ENCODE data around the gene C6orf89. TPM values are rescaled to one million over a fixed set of nuclear protein-coding genes. Genes with fewer than 3 reads are reported as not detected.

C6orf89 gene
- total RNA-seq, 1 experiment from 2014 or later: 11.8 TPM

GRCh38 chr6:36847991-36848390 is 37.8 kb upstream of the C6orf89 start:
- no peak overlapping the region for H4K5ac ChIP-seq (ENCODE audit: insufficient read length, low read depth, low read length)
- Mint-ChIP-seq H3K4me1 (peaks cover 28 to 36% of the 10 kb centered on the region in 2 experiments), H3K4me3 (no peak overlapping the region), H3K27ac (no peak overlapping the region), H3K36me3 (ENCODE audit: insufficient read depth in 1 of 3, low read depth in 3 of 3) (peaks cover under 1 to 7% (median 5%) of the 10 kb centered on the region in 3 experiments; a peak in 4 of 7 replicates), H3K9me3 (no peaks in the 10 kb centered on the region), H3K27me3 (ENCODE audit: low read depth) (peaks cover 10% of the 10 kb centered on the region)
- no peak overlapping the region for H3K18ac ChIP-seq (ENCODE audit: insufficient read length, low read depth, low read length)
- H2AFZ ChIP-seq (ENCODE audit: low read length): no peak overlapping the region
- no peak overlapping the region for H2BK15ac ChIP-seq (ENCODE audit: low read depth, low read length)
- no peak overlapping the region for H2BK120ac ChIP-seq (ENCODE audit: low read depth, low read length, poor library complexity, severe bottlenecking)
- no peaks in the 10 kb centered on the region for H3K79me2 ChIP-seq (ENCODE audit: insufficient read depth, low read length)
- H3K23ac ChIP-seq (ENCODE audit: insufficient read length, low read depth, low read length): no peak overlapping the region
- no peak overlapping the region for H4K91ac ChIP-seq (ENCODE audit: insufficient read length, low read depth, low read length)
- no peak for TF ChIP-seq CTCF (conservative IDR thresholded peaks at IDR 0.05)
- no peaks in the 10 kb centered on the region for H3K9me3 ChIP-seq (ENCODE audit: control insufficient read depth, low read depth, low read length)
- H3K4me2 ChIP-seq (ENCODE audit: insufficient read depth, insufficient read length, low read length): no peak overlapping the region
- H3K23me2 ChIP-seq (ENCODE audit: insufficient read length, low read depth, low read length, poor library complexity, severe bottlenecking): peaks cover 4% of the 10 kb centered on the region
- no peak overlapping the region for H3K9ac ChIP-seq (ENCODE audit: extremely low read depth, insufficient read length, low read length)
- DNase-seq: no peak
- no peak overlapping the region for H4K8ac ChIP-seq (replicated peaks; ENCODE audit: insufficient read length, low read depth, low read length)
- no peak overlapping the region for H2BK12ac ChIP-seq (ENCODE audit: insufficient read length, low read depth, low read length)
- no peak overlapping the region for H3K56ac ChIP-seq (ENCODE audit: insufficient read length, low read depth, low read length)
- H3K27ac ChIP-seq (ENCODE audit: insufficient read length, low read depth, low read length): no peak overlapping the region
- H3K4ac ChIP-seq (ENCODE audit: low read depth, low read length): no peak overlapping the region
- H3K27me3 ChIP-seq (ENCODE audit: insufficient read depth, low read length): no peaks in the 10 kb centered on the region
- H2BK5ac ChIP-seq (ENCODE audit: insufficient read length, low read length): no peak overlapping the region
- no peaks in the 10 kb centered on the region; the same call in 1 of the 2 replicates for H3K4me1 ChIP-seq (ENCODE audit: insufficient read depth, low read length)
- H3T11ph ChIP-seq (ENCODE audit: low read length): no peak overlapping the region
- H2BK20ac ChIP-seq (ENCODE audit: low read depth, low read length, poor library complexity, severe bottlenecking): no peak overlapping the region
- no peaks in the 10 kb centered on the region for H4K20me1 ChIP-seq (ENCODE audit: control insufficient read depth, insufficient read depth, insufficient read length)
- WGBS (ENCODE audit: extremely low coverage, insufficient read length, low lambda C conversion rate): no CpG with 5 or more reads among the region's 6 CpGs
- H3K14ac ChIP-seq (ENCODE audit: insufficient read depth, low read length): no peak overlapping the region
- H2AK5ac ChIP-seq (ENCODE audit: insufficient read length, low read length): no peak overlapping the region
- no peaks in the 10 kb centered on the region for H3K79me1 ChIP-seq (ENCODE audit: insufficient read depth, low read depth, low read length, poor library complexity, severe bottlenecking)

All from H9 (cell line).